Small intestine (tissue), 7 donors: Measurements from ENCODE around the gene SMIM45.

Source experiments
- DNase-seq, 2 donors: peaks; one replicate each; pipeline versions ENCODE4 v3.0.0 to v3.0.0-alpha.2; 2013
- FAIRE-seq: peaks from 2 replicates; lab custom pipeline; 2012; peaks lifted over from hg19 to GRCh38; lab: Jason Lieb, UNC
- H3K27ac ChIP-seq, 3 donors: one replicate each; pipeline ENCODE4 v1.5.1; 2013; ENCODE audit warnings: low read length in 2 of 3, mild to moderate bottlenecking in 2 of 3, control low read depth in 1 of 3, inconsistent platforms in 1 of 3, low read depth in 1 of 3, moderate library complexity in 1 of 3
- H3K27me3 ChIP-seq, 3 donors: one replicate each; pipeline ENCODE4 v1.6.1; 2013; ENCODE audit warnings: low read length in 3 of 3, inconsistent platforms in 1 of 3; ENCODE audit not compliant: control insufficient read depth in 3 of 3, insufficient read depth in 3 of 3
- H3K36me3 ChIP-seq, 3 donors: one replicate each; pipeline ENCODE4 v1.6.1; 2013; ENCODE audit warnings: low read length in 3 of 3, inconsistent platforms in 1 of 3, low read depth in 1 of 3, mild to moderate bottlenecking in 1 of 3, moderate library complexity in 1 of 3; ENCODE audit not compliant: control insufficient read depth in 3 of 3, insufficient read depth in 2 of 3
- H3K4me1 ChIP-seq, 3 donors: one replicate each; pipeline ENCODE4 v1.6.1; 2013; ENCODE audit warnings: low read length in 2 of 3, inconsistent platforms in 1 of 3, low read depth in 1 of 3, mild to moderate bottlenecking in 1 of 3, moderate library complexity in 1 of 3; ENCODE audit not compliant: control insufficient read depth in 3 of 3, insufficient read depth in 2 of 3
- H3K4me3 ChIP-seq, 3 donors: one replicate each; pipeline ENCODE4 v1.5.1; 2013; ENCODE audit warnings: low read length in 3 of 3, control low read depth in 1 of 3, inconsistent platforms in 1 of 3, low read depth in 1 of 3, mild to moderate bottlenecking in 1 of 3, moderate library complexity in 1 of 3
- H3K9me3 ChIP-seq, 2 donors: one replicate each; pipeline ENCODE4 v1.6.1; 2013; ENCODE audit warnings: low read depth in 1 of 2, low read length in 1 of 2; ENCODE audit not compliant: control insufficient read depth in 2 of 2, insufficient read depth in 1 of 2
- WGBS, 3 donors: extraction: QIAGEN DNeasy Blood & Tissue Kit; methylation state at CpG; one replicate each; pipeline ENCODE4 v1.1.7; 2013; 5-methylcytosine and 5-hydroxymethylcytosine counted together
- donor health status: healthy with polysubstance abuse.
- donor health status: control.
- donor health status: control.
- donor health status: Bipolar disorder and iron deficiency.
- donor health status: healthy.

SMIM45 gene

DNA sequence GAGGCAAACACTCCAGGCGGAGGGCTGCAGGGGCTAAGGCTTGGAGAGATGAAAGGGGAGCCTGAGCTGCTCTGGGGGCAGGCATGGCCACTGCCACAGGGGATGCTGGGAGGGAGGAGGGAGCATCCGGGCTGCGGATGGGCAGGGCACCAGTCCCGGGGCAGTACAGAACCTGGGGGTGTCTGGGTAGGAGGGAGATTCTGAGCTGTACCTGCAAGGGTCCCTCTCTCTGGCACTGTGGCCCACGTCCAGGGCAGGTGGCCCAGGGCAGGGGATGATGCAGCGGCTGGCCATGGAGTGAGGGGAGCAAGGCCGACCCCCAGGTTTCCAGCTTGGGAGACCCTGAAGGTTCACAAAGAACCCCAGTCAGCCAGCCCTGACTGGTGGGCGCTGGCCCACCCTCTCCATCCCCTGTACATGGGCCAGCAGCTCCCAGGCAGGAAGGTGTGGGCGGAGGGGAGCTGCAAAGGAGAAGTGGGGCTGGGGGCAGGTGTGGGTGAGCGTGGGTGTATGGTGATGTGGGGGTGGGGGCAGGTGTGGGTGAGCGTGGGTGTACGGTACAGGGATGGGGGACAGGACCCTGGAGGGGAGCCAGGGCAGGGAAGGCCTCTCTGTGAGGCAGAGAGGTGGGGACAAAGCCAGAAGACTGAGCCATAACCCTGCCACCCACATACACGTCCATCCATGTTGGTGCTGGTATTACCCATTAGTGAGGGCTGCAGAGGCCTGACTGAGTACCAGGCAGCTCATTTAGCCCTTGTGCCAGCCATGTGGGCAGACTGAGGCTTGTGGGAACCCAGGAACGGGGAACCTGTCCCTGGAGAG, 23.1 kb upstream of the SMIM45 start:
- no peak overlapping the region for H3K27ac ChIP-seq
- no peak overlapping the region for H3K4me3 ChIP-seq
- H3K9me3 ChIP-seq = no peaks in the 10 kb centered on the region
- peaks cover 0 to 20% (median 7%) of the 10 kb centered on the region in 3 donors for H3K27me3 ChIP-seq
- FAIRE-seq (no peak), DNase-seq (no peak)
- 64 to 72% (median 64%) methylated on average over 11 to 14 of the region's 14 CpGs for WGBS, 3 donors
- peaks cover 0 to 2% (median 2%) of the 10 kb centered on the region in 3 donors for H3K4me1 ChIP-seq
- H3K36me3 ChIP-seq = peaks cover 0 to 8% (median 0%) of the 10 kb centered on the region in 3 donors

DNA sequence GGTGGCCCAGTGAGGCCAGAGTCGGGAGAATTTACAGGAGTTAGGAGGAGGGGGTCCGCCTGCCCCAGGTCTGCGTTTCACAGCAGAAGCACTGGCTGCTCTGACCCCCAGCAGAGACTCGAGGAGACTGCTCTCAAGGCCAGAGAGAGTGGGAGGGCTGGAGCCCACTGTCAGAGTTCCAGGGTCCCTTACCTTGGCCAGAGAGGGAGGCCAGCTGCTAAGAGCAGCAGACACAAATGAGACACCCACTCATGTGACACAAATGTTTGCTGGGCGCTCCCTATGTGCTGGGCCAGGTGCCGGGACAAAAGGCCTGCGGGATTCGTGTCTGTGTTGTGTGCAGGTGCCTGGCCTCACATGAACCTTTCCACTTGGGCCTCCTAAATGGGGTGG, 22.5 kb upstream of the SMIM45 start:
- Histone ChIP-seq H3K9me3 (no peaks in the 10 kb centered on the region), H3K4me1 (peaks cover 0 to 2% (median 2%) of the 10 kb centered on the region in 3 donors), H3K27me3 (peaks cover 0 to 20% (median 7%) of the 10 kb centered on the region in 3 donors), H3K27ac (no peak overlapping the region), H3K36me3 (peaks cover 0 to 8% (median 0%) of the 10 kb centered on the region in 3 donors), H3K4me3 (no peak overlapping the region)
- WGBS, 3 donors = 58 to 73% (median 68%) methylated on average over 8 of the region's 8 CpGs
- FAIRE-seq (no peak), DNase-seq (no peak)

DNA sequence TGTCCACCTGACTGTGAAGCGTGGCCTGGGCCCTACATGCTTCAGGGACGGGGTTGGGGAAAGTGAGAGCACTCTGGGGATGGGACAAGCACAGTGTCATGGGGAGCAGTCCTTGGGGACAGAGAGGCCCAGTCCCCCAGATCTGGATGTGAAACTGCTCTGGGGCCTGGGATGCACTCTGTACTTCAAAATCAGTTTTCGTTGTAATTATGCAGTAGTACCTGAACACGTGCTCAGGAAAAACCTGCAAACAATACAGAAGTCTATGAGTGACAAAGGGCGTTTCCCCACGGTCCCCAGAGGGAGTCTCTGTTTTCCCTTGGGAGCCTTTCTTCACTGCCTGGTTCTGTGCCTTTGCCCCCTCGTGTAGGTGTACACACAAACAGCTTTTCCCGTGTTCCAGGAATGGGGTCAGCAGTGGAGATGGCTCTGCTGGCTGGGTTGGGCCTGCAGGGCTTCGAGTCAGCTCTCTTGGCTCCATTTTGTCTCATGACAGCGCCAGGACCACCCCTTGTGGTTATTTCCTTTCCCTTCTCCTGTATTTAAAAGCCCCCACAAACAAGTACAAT, 20.2 kb upstream of the SMIM45 start:
- no peaks in the 10 kb centered on the region for H3K9me3 ChIP-seq
- H3K36me3 ChIP-seq = peaks cover 0 to 22% (median 0%) of the 10 kb centered on the region in 3 donors
- no peak overlapping the region for H3K27ac ChIP-seq
- no peak overlapping the region for H3K4me3 ChIP-seq
- H3K27me3 ChIP-seq = peaks cover 0 to 8% (median 0%) of the 10 kb centered on the region in 3 donors
- FAIRE-seq (no peak), DNase-seq (no peak)
- no peaks in the 10 kb centered on the region for H3K4me1 ChIP-seq
- 59 to 76% (median 68%) methylated on average over 10 of the region's 10 CpGs for WGBS, 3 donors

DNA sequence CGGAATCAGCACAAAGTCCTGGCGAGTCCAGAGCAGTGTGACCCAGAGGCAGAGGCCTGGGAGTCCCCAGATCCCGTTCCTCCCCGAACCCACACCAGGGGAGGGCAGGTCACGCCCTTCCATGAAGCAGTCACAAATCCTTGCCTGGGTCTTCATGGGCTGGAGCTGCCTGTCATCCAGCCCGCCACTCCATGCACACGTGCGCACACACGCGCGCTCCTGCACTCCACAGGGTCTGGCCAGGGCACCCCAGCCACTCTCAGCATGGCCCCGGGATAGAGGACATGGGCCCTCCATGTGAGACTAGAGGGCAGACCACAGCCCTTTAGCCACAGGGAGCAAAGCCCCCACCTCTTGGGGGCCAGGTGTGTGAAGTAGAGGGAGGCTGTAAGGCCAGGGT, 19.6 kb upstream of the SMIM45 start:
- Histone ChIP-seq H3K4me3 (no peak overlapping the region), H3K27ac (no peak overlapping the region), H3K36me3 (peaks cover 0 to 24% (median 0%) of the 10 kb centered on the region in 3 donors), H3K27me3 (peaks cover 0 to 2% (median 0%) of the 10 kb centered on the region in 3 donors), H3K9me3 (no peaks in the 10 kb centered on the region), H3K4me1 (no peaks in the 10 kb centered on the region)
- DNase-seq = no peak
- WGBS, 3 donors = 91 to 96% (median 95%) methylated on average over 9 to 12 of the region's 12 CpGs
- no peak for FAIRE-seq

DNA sequence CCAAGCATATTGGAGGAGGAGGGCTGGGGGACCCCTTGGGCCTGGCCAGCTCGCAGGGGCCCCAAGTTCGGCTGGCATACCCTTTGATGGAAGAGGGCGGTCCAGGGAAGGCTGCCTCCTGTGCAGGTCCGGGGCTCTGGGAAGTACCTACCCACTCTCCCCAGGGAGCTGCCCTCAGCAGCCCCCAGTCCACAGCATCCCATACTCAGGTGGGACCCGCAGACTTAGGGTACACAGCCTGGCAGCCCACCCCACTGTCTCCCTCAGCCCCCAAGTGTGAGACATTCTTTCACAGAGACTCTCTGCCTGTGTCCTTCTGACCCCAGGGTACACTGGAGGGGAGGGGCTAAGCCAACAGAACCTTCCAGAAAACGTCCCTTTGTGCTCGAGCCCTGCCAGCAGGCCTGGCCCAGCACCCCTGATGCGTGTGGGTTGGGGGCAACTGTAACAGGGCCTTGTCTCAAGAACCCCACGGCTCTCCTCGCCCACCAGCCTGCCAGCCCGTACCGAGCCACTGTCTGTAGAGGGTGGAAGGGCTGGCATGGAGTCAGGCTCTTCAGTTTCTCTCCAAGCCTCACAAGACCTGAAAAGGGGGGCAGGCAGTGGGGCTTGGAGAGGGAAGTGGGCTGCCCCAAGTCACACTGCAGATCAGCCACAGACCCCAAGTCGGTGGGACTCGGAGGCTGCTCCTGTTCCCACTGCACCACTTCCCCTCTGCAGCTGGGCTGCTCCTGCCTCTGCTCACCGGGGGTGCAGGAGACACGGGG, 18.4 kb upstream of the SMIM45 start:
- Histone ChIP-seq H3K27ac (no peak overlapping the region), H3K27me3 (no peaks in the 10 kb centered on the region), H3K9me3 (no peaks in the 10 kb centered on the region), H3K4me3 (no peak overlapping the region), H3K36me3 (peaks cover 0 to 27% (median 0%) of the 10 kb centered on the region in 3 donors), H3K4me1 (no peaks in the 10 kb centered on the region)
- DNase-seq = no peak
- 75 to 77% (median 76%) methylated on average over 14 to 16 of the region's 16 CpGs for WGBS, 3 donors
- FAIRE-seq = no peak

DNA sequence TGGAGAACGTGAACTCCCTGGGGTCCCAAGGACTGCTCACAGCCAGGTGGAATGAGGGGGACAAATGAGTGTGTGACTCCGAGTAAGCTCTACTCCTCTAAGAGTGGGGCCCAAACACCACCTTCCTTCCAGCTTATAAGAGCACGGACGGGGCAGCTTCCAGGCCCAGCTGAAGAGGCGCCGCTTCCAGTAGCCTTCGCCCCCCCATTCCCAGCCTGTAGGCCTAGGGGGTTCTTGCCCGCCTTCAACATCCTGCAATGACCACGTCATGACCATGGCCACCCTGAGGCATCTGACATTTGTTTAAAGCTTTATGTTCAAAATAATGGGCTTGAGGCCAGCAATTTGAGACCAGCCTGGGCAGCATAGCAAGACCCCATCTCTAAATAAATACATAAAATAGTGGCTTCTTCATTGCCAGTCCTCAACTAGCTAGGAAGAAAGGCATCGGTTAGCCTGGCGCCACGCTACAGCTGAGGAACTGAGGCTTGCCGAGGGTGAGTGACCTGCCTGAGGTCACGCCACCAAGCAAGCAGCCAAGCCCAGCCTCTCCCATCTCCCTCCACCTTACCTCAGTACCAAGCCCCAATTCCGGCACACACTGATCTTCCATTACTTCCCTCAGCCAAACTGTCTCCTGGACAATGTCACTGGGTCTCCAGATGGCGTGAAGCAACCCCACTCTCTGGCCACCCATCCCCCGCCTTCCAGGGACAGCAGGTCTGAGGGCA, 17.5 kb upstream of the SMIM45 start:
- Histone ChIP-seq H3K27ac (no peak overlapping the region), H3K4me3 (no peak overlapping the region), H3K36me3 (peaks cover 0 to 35% (median 0%) of the 10 kb centered on the region in 3 donors), H3K9me3 (no peaks in the 10 kb centered on the region), H3K4me1 (no peaks in the 10 kb centered on the region), H3K27me3 (no peaks in the 10 kb centered on the region)
- DNase-seq (no peak), FAIRE-seq (no peak)
- WGBS, 3 donors = 92 to 95% (median 95%) methylated on average over 17 of the region's 17 CpGs

DNA sequence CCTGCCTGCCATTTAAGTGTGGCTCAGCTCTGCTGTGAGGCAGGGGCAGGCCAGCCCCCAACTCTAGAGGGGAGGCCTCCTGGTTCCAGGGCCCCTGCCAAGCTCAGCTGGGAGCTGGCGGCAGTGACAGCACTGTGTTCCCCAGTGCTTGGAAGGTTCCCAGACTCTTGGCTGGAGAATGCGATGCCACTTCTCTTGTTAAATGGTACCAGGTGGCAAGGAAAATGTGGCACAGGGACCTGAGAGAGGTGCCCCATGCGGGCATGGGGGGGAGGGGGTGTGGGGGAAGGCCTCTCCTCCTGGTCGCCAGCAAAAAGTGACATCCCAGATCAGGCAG, 17.0 kb upstream of the SMIM45 start:
- DNase-seq (no peak), FAIRE-seq (no peak)
- peaks cover 0 to 39% (median 0%) of the 10 kb centered on the region in 3 donors for H3K36me3 ChIP-seq
- H3K27me3 ChIP-seq = no peaks in the 10 kb centered on the region
- H3K9me3 ChIP-seq = peaks cover 0 to 2% of the 10 kb centered on the region in 2 donors
- 78 to 89% (median 82%) methylated on average over 4 of the region's 4 CpGs for WGBS, 3 donors
- no peak overlapping the region for H3K27ac ChIP-seq
- H3K4me1 ChIP-seq = no peaks in the 10 kb centered on the region
- H3K4me3 ChIP-seq = no peak overlapping the region

DNA sequence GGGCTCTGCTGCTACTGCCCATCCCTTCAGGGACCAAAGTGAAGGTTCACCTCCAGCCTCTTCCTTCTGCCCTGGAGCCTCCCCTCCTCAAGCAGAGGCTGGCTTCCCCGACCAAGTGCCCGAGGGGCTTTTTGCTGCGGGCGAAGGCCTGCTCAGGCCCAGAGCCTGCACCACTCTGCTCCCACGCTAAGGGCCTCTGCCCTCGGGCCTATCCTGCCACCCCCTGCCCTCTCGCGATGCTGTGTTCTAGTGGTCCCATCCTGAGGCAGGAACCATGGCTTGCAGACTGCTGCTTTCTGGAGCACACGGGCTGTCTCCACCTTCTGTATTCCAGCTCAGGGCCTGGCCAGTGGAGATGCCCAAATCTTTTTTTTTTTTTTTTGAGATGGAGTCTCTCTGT, 16.4 kb upstream of the SMIM45 start:
- no peak overlapping the region for H3K27ac ChIP-seq

More for the DNA sequence above, 16.4 kb upstream of the SMIM45 start:
- no peak overlapping the region for H3K4me3 ChIP-seq
- DNase-seq = no peak
- peaks cover 0 to 42% (median 0%) of the 10 kb centered on the region in 3 donors for H3K36me3 ChIP-seq
- H3K4me1 ChIP-seq = no peaks in the 10 kb centered on the region
- H3K9me3 ChIP-seq = peaks cover 0 to 4% of the 10 kb centered on the region in 2 donors
- no peaks in the 10 kb centered on the region for H3K27me3 ChIP-seq
- FAIRE-seq = no peak
- WGBS, 3 donors = 89 to 100% (median 94%) methylated on average over 7 to 9 of the region's 9 CpGs
